GM18861 (cell line): ENCODE data around the gene NSD2.
"Not testable (repeated sequence)": the region's sequence is repeated elsewhere in the genome, so short reads cannot be mapped to it uniquely, and the experiment has no call there.

Source experiments
- ATAC-seq: cut with Tn5 transposase; IDR thresholded peaks from one replicate; pipeline ENCODE4 v1.9.1; 2021; ENCODE audit not compliant: unreplicated experiment

NSD2 gene

DNA sequence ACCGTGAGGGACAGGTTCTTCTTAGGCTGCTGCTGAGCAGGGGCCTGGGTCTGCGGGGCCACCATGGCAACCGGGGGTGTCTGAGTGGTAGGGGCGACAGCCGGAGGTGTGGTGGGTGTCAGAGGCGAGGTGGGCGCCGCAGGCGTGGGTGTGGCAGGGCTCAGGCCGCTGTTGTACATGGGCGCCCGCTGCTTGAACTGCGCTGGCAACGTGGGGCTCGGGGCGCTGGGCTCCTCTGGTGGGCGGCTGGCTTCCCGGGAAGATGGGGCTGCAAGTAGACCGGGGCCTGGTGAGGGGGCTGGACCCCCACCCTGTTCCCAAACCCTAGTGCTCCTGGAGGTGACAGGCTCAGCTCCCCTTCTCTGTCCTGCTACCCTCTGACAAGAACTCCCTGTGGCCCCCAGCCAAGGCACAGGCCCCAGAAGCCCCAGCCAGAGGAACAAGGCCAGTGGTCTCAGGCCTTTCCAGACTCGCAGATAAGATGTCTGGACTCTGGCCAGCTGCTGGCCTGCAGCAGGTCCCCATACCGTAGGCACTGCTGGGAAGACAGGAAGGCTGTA is 112.7 kb downstream of the NSD2 start:
- no peak for ATAC-seq

DNA sequence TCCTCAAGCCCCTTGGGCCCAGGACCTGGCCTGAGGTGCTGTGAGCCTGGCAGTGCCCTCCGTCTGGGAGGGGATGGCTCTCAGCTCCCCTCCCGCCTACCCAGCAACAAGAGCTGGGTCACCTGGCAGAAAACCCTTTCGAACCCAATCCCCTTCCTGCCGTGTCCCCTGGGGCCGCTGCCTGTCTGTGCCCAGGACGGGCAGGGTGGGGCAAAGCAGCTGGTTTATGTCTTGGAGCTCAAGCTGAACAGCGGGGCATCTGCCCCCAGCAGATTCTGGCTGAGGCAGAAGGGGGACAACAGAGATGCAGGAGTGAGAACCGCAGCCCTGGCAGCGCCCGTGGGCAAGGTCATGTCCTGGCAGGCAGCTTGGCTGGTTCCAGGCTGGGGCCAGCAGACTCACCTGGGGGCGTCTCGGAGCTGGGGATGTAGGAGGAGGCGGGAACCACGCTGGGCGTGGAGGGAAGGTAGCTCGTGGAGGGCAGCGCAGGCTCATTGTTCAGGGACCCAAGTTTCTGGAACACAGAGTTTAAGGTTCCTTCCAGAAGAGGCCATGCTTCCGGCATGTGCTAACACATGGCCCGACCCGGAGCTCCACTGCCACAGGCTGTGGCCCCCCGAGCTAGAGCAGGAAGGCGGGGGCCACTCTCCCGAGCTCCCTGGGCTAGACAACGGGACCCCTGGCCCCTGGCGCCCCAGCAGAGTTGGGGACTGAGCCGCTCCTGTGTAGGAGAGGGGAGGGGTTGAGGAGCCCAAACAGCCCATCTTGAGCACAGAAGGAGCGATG is 113.4 kb downstream of the NSD2 start:
- no peak for ATAC-seq

DNA sequence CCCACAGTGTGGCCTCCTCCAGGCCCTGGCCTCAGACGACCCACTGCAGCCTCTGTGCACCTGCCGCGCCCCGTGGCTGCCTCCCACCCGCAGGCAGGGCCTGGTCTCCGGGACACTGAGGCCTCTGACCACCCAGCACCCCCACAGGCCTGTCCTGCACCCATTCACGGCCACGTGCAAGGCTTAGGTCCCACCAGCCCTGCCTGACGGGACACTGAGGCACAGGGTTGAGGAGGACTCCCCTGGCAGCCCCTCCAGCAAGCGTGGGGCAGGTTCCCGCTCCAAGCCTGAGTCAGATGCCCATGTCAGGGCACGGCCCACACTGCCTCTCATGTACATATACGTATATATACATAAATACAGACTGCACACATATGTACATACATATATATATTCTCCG is 114.1 kb downstream of the NSD2 start:
- ATAC-seq: no peak

DNA sequence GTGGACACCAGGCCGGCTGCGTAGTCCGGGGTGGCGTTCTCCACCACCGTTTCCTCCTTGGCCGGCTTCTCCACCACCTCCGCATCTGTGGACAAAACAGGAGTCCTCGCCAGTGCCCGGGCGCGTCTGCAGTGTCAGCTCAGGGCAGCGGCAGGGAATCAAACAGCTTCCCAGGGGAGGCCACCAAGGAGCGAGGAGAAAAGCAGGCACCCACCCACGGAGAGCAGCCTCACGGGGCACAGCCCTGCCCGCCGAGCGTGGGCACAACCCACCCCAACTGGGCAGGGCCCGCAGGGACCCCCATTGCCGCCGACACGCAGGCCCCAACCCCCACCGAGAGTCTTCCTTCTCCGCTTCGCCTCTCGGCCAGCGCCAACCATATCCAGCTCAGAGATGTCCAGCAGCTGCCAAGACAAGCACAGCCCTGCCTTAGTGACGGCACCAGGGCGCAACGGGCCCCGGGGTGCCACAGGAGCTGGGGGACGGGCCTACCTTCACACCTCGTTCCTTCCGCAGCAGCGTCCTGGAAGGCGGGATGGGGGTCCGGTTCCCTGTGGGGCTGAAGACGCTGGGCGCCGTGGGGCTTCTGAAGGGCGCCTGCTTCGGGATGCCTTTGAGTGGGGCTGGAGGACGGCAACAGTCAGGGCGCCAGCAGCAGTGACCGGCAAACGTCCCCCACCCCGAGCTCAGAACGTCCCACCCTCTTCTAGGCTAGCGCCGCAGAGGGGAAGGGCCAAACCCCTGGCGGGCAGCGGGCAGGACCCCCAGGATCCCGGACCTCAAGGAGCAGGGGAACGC is 114.8 kb downstream of the NSD2 start:
- no peak for ATAC-seq

DNA sequence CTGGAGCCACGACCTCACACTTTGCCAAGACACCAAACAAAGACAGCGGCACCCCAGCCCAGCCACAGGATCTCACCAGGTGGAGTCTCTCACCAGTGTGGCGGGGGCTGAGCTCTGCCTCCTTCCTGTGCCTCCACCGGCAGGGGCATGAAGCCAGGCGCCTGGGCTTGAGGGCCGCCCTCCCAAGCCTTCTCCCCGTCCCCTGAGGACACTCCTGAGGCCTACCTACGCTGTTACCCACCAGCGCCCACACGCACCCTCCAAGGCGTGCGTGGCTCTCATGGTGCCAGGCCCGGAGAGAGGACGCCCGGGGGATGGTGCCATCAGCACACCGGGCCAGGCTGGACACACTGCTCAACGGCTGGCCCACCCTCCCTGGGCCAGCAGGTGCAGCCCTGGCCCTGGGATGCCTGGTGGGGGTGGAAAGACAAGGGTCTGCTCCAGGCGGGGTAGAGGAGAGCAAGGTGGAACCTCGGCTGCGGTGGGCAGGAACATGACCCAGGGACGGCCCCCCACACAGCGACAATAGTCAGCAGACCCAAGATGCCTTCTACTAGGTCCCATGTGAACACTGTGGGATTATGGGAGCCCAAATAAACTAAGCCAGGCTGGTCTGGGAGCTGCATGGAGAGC is 115.5 kb downstream of the NSD2 start:
- no peak for ATAC-seq

DNA sequence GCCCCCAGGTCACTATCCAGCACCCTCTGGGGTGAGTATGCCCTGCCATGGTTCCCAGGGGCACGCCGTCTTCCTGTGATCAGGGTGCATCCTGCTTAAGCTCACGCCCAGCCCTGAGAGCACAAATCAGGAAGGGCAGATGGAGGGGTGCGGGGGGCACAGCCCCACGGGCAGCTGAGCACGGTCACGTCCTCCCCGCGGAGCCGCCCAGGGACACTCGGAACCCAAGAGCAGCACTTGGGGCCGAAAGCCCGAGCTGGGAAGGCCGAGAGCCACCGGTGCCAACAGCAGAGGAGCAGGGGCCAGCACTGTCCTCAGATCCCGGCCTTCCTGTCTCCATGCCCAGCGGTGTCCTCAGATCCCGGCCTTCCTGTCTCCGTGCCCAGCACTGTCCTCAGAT is 116.1 kb downstream of the NSD2 start:
- ATAC-seq: no peak

DNA sequence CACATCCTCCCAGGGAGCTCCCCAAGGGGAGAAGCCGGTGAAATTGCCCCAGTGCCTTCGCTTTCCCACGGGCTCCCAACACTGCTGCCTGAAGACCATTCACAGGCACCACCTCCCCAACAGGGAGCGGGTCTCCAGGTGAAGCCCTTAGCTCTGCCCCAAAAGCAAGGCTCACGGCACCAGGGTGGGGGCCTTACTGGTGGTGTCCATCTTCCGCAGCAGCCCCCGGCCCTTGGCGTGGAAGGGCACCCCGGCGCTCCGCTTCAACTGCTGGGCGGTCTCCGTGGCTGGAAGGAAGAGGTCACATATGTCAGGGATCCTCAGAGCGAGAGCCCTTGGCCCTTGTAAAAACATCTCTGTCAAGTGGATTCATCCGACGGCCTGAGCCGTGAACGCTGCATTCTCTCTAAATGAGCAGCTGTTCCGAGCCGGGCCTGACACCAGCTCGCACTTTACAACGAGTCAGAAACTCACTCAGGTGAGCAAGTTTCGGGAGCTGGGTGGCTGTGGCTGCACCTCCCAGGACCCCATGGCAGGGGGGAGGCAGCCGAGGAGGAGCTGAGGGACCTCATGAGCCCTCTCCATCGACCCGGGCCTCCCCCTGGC is 116.6 kb downstream of the NSD2 start:
- ATAC-seq: no peak

DNA sequence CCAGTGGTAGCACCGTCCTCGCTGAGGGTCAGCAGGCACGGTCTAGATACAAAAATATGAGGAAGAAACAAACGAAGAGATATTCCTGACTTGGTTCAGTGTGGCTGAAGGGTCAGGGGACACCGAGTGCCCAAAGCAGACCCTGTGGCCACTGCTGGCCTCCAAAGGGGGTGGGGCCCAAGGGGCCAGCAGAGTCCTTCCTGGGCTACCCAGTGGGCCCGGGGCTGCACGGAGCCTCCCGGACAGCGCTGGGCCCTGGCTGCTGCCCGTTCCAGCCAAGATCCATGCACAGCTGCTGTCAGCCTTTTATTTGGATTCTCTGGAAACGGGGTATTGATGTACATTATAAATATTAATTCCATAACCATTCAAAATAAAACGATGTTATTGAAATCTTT is 117.1 kb downstream of the NSD2 start:
- ATAC-seq: no peak

DNA sequence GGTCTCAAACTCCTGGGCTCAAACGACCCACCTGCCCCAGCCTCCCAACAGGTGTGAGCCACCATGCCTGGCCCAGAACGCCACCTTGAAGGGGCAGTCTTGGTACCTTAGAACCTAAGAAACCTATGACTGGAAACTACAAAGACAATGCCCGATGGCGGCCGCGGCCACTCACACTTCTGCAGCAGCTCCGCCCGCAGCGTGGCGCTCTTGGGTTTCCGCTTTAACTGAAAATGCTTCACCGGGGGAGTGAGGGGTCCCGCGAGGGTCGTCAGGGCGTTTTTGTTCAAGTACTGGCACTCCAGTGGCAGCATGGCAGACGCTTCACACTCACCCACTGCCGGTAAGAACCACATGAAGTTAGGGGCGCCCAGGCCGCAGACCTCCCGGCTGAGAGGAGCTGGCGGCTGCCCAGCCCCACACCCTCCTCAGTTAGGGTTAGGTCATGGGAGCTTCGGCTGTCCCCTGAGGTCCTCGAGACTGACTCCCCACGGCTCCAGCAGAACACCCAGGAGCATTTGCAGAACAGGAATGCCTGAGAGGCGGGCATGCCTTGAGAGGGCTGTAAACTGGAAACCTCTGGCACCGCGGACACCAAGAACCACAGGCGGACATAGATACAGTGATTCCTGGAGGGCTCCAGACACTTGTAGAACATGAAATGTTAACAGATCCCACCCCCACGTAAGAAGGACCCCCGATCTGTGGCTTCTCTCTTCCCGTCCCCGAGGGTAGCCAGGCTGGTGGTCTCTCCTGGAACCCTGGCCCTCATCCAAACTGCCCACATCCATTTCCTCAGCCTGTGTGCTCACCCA is 118.5 kb downstream of the NSD2 start:
- ATAC-seq: no peak

DNA sequence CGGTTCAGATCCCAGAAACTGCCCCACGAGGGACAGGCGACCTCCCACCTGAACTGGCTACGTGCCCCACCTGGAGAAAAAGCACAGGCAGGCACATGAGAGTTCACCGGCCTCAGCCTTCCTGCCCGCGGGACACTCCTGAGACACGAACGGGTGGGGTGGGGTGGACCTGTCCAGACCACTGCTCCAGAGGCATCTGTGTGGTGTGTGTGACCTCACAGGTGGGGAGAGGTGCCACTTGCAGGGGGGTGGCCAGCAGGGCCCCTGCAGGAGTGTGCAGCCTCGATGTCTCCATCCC is 119.1 kb downstream of the NSD2 start:
- no peak for ATAC-seq

DNA sequence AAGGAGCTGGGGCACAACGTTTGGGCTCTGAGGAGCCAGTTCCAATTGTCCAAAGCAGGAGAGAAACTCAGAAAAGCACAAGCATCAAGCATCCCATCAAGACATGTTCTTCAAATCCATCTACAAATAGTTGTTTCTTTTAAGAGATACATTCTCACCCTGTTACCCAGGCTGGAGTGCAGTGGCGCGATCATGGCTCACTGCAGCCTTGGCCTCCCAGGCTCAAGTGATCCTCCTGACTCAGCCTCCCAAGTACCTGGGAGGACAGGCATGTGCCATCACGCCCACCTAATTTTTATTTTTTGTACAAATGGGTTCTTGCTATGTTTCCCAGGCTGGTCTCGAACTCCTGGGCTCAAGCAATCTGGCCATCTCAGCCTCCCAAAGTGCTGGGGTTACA is 119.5 kb downstream of the NSD2 start:
- ATAC-seq: no peak

DNA sequence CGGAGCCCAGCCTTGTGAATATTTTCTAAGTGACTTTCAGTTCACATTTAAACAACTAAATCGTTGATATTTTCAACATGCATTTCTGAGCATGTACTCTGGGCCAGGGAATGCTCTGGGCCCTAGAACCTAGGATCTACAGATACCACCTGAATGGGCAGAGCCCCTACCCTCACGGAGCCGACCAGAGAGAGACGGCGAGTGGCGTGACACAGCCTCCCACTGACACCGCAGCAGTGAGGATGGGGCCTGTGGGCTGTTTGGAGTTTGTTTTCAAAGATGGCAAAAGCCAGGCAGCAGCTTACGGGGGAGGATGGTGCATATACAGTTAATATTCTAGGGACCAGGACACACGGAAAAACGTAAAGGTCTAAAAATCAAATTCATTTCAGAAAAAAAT is 119.9 kb downstream of the NSD2 start:
- no peak for ATAC-seq

DNA sequence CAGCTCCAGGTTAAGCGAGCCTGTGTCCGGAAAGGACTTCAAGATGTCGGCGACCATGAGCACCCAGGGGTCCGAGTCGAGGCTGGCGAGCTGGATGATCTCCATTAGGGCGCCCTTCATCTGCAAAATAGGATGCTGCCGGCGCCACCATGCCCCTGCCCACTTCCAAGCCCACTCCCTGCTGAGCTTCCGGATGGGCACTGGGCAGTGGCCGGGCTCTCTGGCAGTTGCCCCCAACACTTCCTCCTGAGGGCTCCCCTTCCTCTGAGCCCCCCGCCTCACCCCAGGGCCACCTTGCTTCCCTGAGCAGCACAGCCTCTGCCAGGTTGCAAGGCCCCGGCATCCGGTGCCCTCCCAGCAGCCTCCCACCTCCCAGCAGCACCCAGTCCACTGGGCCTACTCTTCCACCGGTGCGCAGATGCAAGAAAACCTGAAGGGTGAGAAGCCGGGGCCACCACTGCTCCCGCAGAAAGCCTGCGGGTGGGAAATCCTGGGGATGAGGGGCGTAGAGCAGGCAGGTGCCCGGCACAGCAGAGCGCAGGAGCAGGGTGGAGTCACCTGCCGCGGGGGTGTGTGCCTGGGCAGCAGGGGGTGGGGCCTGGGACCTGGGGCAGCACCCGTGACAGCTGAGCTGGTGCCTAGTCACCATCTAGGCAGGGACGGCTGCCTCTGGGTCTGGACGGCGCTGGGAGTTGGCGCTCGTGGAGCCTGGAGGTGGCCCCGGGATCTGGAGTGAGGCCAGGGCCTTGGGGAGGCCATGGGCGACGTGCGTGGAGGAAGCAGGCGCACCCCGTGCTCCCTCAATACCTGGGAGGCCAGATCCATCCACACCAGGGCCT is 120.6 kb downstream of the NSD2 start:
- ATAC-seq: no peak

DNA sequence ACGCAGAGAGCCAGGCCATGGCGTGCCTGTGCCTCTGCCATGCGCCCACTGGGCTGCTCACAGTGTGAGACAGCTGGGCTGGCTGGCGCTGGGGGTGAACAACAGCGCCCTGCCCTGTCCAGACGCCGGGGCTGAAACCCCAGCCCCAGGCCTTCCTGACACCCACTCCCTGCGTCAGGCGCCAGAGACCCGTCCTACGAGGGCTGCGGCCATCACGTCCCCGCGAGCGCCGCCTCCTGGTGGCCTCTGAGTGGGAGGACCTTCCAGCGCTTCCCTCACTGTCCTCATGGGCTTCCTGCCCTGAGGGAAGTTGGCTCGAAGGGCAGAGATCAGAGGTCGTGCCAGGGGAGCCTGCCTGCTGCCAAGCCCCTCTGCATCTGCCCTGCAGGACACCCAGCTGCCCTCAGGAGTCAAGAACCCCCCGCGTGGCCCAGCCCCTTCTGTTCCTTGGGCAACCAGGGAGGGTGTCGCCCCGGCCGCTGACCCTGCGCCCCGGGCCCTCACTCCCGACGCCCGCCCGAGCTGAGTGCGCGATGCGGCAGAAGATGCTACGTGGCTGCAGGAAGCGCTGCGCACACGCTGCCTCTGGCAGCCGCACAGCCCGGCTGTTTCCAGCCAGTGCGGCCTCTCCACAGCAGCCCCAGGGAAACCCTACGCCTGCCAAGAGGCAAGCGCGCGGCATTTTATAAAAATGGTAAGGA is 121.4 kb downstream of the NSD2 start:
- no peak for ATAC-seq

DNA sequence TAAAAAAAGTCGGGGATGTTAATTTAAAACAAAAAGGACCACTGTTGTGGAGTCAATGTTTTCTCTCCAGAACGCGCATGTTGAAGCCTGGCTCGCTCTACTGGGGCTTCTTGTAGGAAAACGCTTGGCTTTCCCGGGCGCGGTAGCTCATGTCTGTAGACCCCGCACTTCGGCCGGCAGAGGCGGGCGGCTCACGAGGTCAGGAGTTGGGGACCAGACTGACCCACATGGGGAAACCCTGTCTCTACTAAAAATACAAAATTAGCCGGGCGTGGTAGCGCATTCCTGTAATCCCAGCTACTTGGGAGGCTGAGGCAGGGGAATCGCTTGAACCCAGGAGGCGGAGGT is 122.0 kb downstream of the NSD2 start:
- no peak for ATAC-seq

DNA sequence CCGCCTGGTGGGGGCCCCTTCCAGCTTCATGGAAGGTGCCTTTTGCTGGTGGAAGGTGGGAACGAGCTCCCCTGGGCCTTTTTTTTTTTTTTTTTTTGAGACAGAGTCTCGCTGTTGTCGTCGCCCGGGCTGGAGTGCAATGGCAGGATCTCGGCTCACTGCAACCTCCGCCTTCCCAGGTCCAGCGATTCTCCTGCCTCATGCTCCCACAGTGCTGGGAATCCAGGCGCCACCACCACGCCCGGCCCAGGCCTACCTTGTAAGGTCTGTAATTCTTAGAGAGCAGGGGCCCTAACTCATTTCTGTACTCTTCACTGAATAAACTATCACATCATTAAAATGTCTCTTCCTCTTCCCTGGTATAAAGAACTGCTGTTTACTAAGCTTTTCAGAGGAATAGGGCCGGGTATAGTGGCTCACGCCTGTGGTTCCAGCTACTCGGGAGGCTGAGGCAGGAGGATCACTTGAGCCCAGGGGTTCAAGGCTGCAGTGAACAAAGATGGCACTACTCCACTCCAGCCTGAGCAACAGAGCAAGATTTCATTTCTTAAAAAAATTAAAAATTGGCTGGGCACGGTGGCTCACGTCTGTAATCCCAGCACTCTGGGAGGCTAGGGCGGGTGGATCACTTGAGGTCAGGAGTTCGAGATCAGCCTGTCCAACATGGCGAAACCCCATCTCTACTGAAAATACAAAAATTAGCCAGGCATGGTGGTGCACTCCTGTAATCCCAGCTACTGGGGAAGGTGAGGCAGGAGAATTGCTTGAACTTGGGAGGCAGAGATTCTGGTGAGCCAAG is 122.7 kb downstream of the NSD2 start:
- not testable (repeated sequence) for ATAC-seq

DNA sequence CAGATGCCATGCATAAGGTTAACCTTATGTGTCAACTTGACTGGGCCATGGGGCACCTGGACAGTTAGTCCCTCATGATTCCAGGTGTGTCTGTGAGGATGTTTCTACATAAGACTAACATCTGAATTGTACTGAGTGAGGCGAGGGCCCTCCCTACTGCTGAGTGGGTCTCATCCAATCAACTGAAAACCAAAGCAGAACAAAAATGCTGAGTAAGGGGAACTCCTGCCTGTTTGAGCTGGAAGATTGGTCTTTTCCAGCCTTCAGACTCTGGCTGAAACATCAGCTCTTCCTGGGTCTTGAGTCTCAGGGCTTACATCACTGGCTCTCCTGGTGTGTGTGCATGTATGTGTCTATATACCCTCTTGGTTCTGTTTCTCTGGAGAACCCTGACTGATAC is 123.7 kb downstream of the NSD2 start:
- no peak for ATAC-seq

DNA sequence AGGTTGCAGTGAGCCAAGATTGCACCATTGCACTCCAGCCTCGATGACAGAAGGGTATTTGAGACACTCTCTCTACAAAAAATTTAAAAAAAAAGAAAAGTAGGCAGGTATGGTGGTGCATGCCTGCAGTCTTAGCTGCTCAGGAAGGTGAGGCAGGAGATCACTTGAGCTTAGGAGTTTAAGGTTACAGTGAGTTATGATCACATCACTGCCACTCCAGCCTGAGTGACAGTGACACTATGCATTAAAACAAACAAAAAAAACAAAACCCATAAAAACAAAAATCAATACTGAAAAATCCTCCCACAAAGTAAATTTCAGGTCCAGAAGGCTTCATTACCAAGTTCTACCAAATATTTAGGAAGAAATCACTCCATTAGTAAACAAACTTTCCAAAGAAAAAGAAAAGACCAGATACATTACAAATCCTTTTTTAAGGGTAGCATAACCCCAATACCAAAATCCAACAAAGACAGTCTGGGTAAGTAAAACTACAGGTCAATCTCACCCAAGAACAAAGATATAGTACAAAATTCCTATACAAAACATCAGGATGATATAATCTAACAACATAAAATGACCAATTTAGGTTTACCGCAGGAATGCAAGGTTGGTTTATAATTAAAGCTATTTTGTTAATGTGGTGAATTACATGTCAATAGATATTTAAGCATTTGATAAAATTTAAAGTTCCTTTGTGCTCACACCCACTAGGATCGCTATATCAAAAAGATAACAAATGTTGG is 125.8 kb downstream of the NSD2 start:
- no peak for ATAC-seq
